ENCODE measurements around the gene TSN.

DNA sequence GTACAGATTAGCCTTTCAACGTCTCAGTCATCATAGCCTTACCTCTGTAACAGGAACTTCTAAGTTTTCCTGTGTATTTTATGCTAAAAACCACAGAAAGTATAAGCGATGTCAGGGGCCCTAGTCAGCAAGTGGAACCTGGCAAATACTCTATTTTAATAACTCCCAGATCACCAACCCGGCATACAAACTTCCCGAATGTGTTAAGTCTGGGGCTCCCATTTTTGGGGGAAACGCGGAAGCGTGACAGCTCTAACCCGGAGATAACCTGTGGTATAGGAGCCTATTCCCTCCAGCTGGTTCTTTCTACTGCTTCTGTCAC lies 19.4 kb upstream of the TSN start:
- TF ChIP-seq, protein P1, sequence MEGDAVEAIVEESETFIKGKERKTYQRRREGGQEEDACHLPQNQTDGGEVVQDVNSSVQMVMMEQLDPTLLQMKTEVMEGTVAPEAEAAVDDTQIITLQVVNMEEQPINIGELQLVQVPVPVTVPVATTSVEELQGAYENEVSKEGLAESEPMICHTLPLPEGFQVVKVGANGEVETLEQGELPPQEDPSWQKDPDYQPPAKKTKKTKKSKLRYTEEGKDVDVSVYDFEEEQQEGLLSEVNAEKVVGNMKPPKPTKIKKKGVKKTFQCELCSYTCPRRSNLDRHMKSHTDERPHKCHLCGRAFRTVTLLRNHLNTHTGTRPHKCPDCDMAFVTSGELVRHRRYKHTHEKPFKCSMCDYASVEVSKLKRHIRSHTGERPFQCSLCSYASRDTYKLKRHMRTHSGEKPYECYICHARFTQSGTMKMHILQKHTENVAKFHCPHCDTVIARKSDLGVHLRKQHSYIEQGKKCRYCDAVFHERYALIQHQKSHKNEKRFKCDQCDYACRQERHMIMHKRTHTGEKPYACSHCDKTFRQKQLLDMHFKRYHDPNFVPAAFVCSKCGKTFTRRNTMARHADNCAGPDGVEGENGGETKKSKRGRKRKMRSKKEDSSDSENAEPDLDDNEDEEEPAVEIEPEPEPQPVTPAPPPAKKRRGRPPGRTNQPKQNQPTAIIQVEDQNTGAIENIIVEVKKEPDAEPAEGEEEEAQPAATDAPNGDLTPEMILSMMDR (IDR thresholded peaks at IDR 0.05; ENCODE audit: insufficient read depth, low read length): no peak
- no peak for TF ChIP-seq SPI1 (IDR thresholded peaks at IDR 0.05; ENCODE audit: borderline replicate concordance, low read depth)
